ENCODE measurements around the gene SLC66A1. TPM values are rescaled to one million over a fixed set of nuclear protein-coding genes. Genes with fewer than 3 reads are reported as not detected.

The SLC66A1 gene
- polyA plus RNA-seq, 6 donors from 2014 or later: 5.6 to 8.8 (median 6.3) TPM; not detected in 1

GRCh38 chr1:19309123-19309813 is 2.9 kb upstream of the SLC66A1 start:
- DNase-seq (no peak), ATAC-seq (ENCODE audit: low read depth in 2 of 2) (no peak)
- Mint-ChIP-seq H3K27me3 (no peaks in the 10 kb centered on the region), H3K4me1 (peaks cover 33 to 40% (median 34%) of the 10 kb centered on the region in 3 donors), H3K27ac (peak overlapping the region in 1 of 6 donors; percentile 33), H3K4me3 (peak overlapping the region in 5 of 8 donors; percentile 57 to 81 (median 69)), H3K9me3 (no peaks in the 10 kb centered on the region), H3K36me3 (peaks cover 15 to 24% of the 10 kb centered on the region in 2 donors)

- H3K27ac Mint-ChIP-seq: no peak overlapping the region
- H3K9me3 Mint-ChIP-seq: no peaks in the 10 kb centered on the region
- peaks cover 7 to 17% of the 10 kb centered on the region in 2 donors for H3K36me3 Mint-ChIP-seq
- H3K4me1 Mint-ChIP-seq: peaks cover 41 to 48% (median 41%) of the 10 kb centered on the region in 3 donors
- H3K4me3 Mint-ChIP-seq: peak overlapping the region; percentile 10 to 94 (median 64)
- ATAC-seq (ENCODE audit: low read depth in 2 of 2) (no peak), DNase-seq (no peak)
- H3K27me3 Mint-ChIP-seq: no peaks in the 10 kb centered on the region
Measured at GRCh38 chr1:19310061-19310460, 2.1 kb upstream of the SLC66A1 start.

GRCh38 chr1:19310720-19311502 is 1.2 kb upstream of the SLC66A1 start:
- DNase-seq (no peak), ATAC-seq (ENCODE audit: low read depth in 2 of 2) (no peak)
- peak overlapping the region; percentile 84 to 95 (median 90) for H3K4me3 Mint-ChIP-seq
- no peaks in the 10 kb centered on the region for H3K27me3 Mint-ChIP-seq
- H3K9me3 Mint-ChIP-seq: no peaks in the 10 kb centered on the region
- H3K4me1 Mint-ChIP-seq: peaks cover 49 to 56% (median 49%) of the 10 kb centered on the region in 3 donors
- H3K36me3 Mint-ChIP-seq: peaks cover 0 to 9% of the 10 kb centered on the region in 2 donors
- H3K27ac Mint-ChIP-seq: peak overlapping the region; percentile 10 to 96 (median 78)

- H3K9me3 Mint-ChIP-seq: no peaks in the 10 kb centered on the region
- H3K4me3 Mint-ChIP-seq: peak overlapping the region; percentile 84 to 95 (median 90)
- H3K4me1 Mint-ChIP-seq: peaks cover 55 to 62% (median 55%) of the 10 kb centered on the region in 3 donors
- peak overlapping the region in 5 of 6 donors; percentile 10 to 96 (median 86) for H3K27ac Mint-ChIP-seq
- DNase-seq (no peak), ATAC-seq (ENCODE audit: low read depth in 2 of 2) (no peak)
- H3K36me3 Mint-ChIP-seq: peaks cover 0 to 9% of the 10 kb centered on the region in 2 donors
- H3K27me3 Mint-ChIP-seq: no peaks in the 10 kb centered on the region
Measured at GRCh38 chr1:19311503-19311930, 609 bp upstream of the SLC66A1 start.

- peaks cover 0 to under 1% of the 10 kb centered on the region in 2 donors for H3K36me3 Mint-ChIP-seq
- H3K4me1 Mint-ChIP-seq: peaks cover 53 to 76% (median 61%) of the 10 kb centered on the region in 3 donors
- no peaks in the 10 kb centered on the region for H3K27me3 Mint-ChIP-seq
- no peaks in the 10 kb centered on the region for H3K9me3 Mint-ChIP-seq
- DNase-seq (no peak), ATAC-seq (ENCODE audit: low read depth in 2 of 2) (no peak)
- peak overlapping the region in 5 of 6 donors; percentile 85 to 97 (median 89) for H3K27ac Mint-ChIP-seq
- peak overlapping the region; percentile 77 to 92 (median 87) for H3K4me3 Mint-ChIP-seq
Measured at GRCh38 chr1:19312782-19313635, 883 bp downstream of the SLC66A1 start.

GRCh38 chr1:19313636-19313959 is 1.5 kb downstream of the SLC66A1 start:
- Mint-ChIP-seq H3K9me3 (no peaks in the 10 kb centered on the region), H3K27me3 (no peaks in the 10 kb centered on the region), H3K4me1 (peaks cover 57 to 80% (median 61%) of the 10 kb centered on the region in 3 donors), H3K36me3 (no peaks in the 10 kb centered on the region), H3K4me3 (peak overlapping the region; percentile 77 to 92 (median 87)), H3K27ac (peak overlapping the region in 5 of 6 donors; percentile 85 to 97 (median 92))
- no peak for ATAC-seq (ENCODE audit: low read depth in 2 of 2)
- no peak for DNase-seq

- DNase-seq (peak; percentile 51), ATAC-seq (ENCODE audit: low read depth in 2 of 2) (peak; percentile 7 to 12)
- peak overlapping the region; percentile 66 to 97 (median 88) for H3K27ac Mint-ChIP-seq
- H3K4me3 Mint-ChIP-seq: peak overlapping the region; percentile 55 to 92 (median 86)
- no peaks in the 10 kb centered on the region for H3K36me3 Mint-ChIP-seq
- H3K27me3 Mint-ChIP-seq: no peaks in the 10 kb centered on the region
- no peaks in the 10 kb centered on the region for H3K9me3 Mint-ChIP-seq
- peaks cover 54 to 78% (median 61%) of the 10 kb centered on the region in 3 donors for H3K4me1 Mint-ChIP-seq
Measured at GRCh38 chr1:19313961-19314882, 2.1 kb downstream of the SLC66A1 start.

- H3K27me3 Mint-ChIP-seq: no peaks in the 10 kb centered on the region
- DNase-seq (peak; percentile 80), ATAC-seq (ENCODE audit: low read depth in 2 of 2) (peak; percentile 69 to 75)
- peak overlapping the region; percentile 72 to 90 (median 82) for H3K4me3 Mint-ChIP-seq
- no peaks in the 10 kb centered on the region for H3K36me3 Mint-ChIP-seq
- no peaks in the 10 kb centered on the region for H3K9me3 Mint-ChIP-seq
- H3K4me1 Mint-ChIP-seq: peaks cover 54 to 74% (median 61%) of the 10 kb centered on the region in 3 donors
- H3K27ac Mint-ChIP-seq: peak overlapping the region; percentile 85 to 97 (median 94)
Measured at GRCh38 chr1:19315378-19316198, 3.5 kb downstream of the SLC66A1 start.

- Mint-ChIP-seq H3K36me3 (peaks cover 0 to 6% of the 10 kb centered on the region in 2 donors), H3K4me1 (peaks cover 51 to 64% (median 55%) of the 10 kb centered on the region in 3 donors), H3K4me3 (peak overlapping the region in 5 of 8 donors; percentile 25 to 84 (median 45)), H3K27me3 (no peaks in the 10 kb centered on the region), H3K27ac (peak overlapping the region in 5 of 6 donors; percentile 50 to 96 (median 76)), H3K9me3 (no peaks in the 10 kb centered on the region)
- no peak for DNase-seq
- no peak for ATAC-seq (ENCODE audit: low read depth in 2 of 2)
Measured at GRCh38 chr1:19317126-19317910, 5.2 kb downstream of the SLC66A1 start.

- ATAC-seq (ENCODE audit: low read depth in 2 of 2) (no peak), DNase-seq (no peak)
- peaks cover 0 to 10% of the 10 kb centered on the region in 2 donors for H3K36me3 Mint-ChIP-seq
- peaks cover 37 to 48% (median 39%) of the 10 kb centered on the region in 3 donors for H3K4me1 Mint-ChIP-seq
- H3K4me3 Mint-ChIP-seq: peak overlapping the region in 1 of 8 donors; percentile 61
- H3K9me3 Mint-ChIP-seq: no peaks in the 10 kb centered on the region
- no peaks in the 10 kb centered on the region for H3K27me3 Mint-ChIP-seq
- peak overlapping the region in 1 of 6 donors; percentile 63 for H3K27ac Mint-ChIP-seq
Measured at GRCh38 chr1:19319196-19319595, 7.1 kb downstream of the SLC66A1 start.

GRCh38 chr1:19321071-19321470 is 8.9 kb downstream of the SLC66A1 start:
- Mint-ChIP-seq H3K27me3 (no peaks in the 10 kb centered on the region), H3K4me3 (no peak overlapping the region), H3K36me3 (peaks cover 0 to 10% of the 10 kb centered on the region in 2 donors), H3K4me1 (peaks cover 19 to 30% (median 21%) of the 10 kb centered on the region in 3 donors), H3K27ac (no peak overlapping the region), H3K9me3 (no peaks in the 10 kb centered on the region)
- ATAC-seq (ENCODE audit: low read depth in 2 of 2) (no peak), DNase-seq (no peak)

Measured in naive B cell (primary cell).